NOMO-1 treated with dmso at 0.1 percent for 144 hours (cell line): Measurements from ENCODE around the gene ZNF287.

Source experiments
- DNase-seq: peaks from one replicate; lab custom pipeline; 2025; ENCODE audit not compliant: unreplicated experiment; lab: John Stamatoyannopoulos, UW

The ZNF287 gene

GRCh38 chr17:16517477-16517876 lies 51.5 kb downstream of the ZNF287 start:
- DNase-seq, result no peak

DNA sequence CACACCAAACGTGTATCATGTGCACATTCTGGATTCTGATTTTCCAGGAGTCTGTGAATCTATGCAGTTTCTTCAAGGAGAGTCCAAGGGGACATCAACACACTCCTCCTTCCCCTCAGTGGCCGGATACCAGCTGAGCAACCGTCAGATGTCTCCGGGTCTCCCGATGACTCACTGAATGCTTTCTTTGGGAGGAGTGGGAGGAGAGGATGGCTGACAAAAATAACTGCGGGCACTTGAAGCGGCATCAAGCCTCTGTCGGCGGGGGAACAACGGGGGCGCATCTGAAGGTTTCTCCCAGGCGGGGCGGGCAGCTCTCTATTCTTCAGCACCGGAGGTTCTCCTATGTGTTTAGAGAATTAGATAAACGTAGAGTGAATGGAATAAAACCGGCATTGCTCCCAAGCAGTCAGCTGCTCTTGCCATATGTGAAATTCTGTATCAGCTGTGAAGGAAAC lies 52.4 kb downstream of the ZNF287 start:
- no peak for DNase-seq

DNA sequence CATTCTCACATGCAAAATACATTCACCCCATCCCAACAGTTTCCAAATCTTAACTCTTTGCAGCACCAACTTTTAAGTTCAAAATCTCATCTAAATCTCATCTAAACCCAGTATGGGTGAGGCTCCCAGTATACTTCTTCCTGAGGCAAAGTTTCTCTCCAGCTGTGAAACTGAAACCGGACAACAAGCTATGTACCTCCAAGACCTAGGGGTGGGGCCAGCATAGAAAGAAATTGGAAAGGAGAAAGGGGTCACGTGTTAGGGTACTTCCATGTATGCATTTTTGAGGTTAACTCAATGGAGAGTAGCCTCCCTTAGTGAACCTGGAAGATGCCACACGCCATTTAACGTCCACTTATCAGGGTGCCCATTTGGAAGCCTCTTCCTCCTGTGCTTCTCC lies 53.1 kb downstream of the ZNF287 start:
- peak; percentile 8 for DNase-seq

DNA sequence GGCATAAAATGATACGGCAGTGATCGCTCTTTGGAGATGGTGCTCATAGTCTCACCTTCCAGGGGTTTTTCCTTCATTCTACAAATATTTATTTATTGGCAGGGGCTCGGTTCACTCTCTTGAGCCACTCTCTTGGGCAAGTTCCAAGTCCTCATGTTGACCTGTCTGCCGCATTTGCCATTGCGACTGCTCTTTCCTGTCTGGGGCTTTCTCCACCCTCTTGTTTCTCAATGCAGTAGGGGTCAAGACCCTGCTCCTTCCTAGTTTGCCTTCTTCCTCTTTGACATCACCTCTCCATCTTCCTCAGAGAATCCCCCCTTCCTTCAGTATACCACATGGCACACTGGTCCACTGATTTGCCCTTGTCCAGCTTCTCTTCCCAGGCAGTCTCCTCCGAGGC lies 55.1 kb downstream of the ZNF287 start:
- DNase-seq, result no peak

DNA sequence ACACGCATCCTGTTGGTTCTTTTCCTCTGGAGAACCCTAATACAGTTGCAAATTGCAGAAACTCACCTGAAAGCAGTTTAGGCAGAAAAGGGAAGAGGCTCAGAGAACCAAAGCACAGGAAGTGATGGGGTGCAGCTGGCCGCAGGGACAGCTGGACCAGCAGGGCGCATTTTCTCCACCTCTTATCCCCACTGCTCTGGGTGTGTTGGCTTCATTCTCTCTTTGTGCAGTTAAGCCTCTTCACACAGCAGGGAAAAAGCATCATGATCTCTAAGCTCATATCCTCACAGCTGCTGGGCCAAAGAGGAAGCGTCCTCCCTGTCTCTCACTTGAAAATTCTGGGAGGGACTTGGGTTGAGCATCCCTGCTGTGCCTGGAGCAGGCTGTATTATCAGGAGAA lies 57.0 kb downstream of the ZNF287 start:
- peak; percentile 37 for DNase-seq

DNA sequence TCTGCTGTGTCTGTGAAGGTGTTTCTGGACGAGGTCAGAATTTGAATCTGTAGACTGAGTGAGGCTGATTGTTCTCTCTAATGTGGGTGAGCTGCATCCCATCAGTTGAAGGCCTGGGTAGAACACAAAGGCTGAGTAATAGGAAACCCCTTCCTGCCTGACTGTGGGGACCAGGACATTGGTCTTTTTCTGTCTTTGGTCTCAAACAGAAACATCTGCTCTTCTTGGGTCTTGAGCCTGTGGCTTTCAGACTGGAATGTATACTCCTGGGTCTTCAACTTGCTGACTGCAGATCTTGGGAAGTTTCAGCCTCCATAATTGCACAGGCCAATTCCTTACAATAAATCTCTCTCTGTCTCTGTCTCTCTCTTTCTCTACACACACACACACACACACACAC lies 57.4 kb downstream of the ZNF287 start:
- no peak for DNase-seq

- DNase-seq, result no peak
These were observed 61.0 kb downstream of the ZNF287 start for GRCh38 chr17:16507918-16508533.

DNA sequence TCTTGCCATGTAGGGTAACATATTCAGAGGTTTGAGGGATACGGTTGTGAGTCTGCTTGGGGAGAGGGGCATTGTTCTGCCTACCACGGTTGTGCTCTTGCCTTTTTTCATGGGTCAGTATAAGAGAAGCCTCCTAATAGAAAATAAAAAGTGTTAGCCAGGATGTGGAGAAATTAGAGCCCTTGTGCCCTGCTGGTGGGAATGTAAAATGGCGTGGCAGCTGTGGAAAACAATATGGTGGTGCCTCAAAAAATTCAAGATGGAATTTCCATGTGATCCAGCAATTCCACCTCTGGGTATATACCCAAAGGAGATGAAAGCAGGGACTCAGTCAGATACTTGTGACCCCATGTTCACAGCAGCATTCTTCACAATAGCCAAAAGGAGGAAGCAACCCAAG lies 62.8 kb downstream of the ZNF287 start:
- DNase-seq, result no peak

DNA sequence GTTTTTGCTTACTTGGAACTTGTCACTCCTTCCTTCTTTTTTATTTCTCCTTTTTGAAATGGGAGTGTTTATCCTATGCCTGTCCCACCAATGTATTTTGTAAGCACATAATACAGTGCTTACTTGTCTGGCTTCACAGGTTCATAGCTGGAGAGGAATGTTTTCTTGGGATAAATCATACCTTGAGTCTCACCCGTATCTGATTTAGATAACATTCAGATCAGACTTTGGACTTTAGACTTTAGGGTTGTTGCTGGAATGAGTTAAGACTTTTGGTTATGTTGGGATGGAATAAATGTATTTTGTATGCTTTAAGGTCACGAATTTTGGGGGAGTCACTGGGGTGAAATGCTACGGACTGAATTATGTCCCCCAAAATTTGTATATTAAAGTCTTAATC lies 64.0 kb downstream of the ZNF287 start:
- DNase-seq, result no peak
